ENCODE data around the gene RAB11FIP3.

- TF ChIP-seq CTCF (IDR thresholded peaks at IDR 0.05 in 2 of 3, conservative IDR thresholded peaks at IDR 0.05 in 1 of 3; ENCODE audit: borderline replicate concordance in 1 of 3, insufficient read depth in 1 of 3, low read depth in 2 of 3, low read length in 2 of 3) (no peak), MAX (IDR thresholded peaks at IDR 0.05) (no peak), POLR2AphosphoS5 (IDR thresholded peaks at IDR 0.05; ENCODE audit: low read depth, low read length) (no peak), REST (IDR thresholded peaks at IDR 0.05; ENCODE audit: low read depth) (no peak), EGR1 (IDR thresholded peaks at IDR 0.05; ENCODE audit: low read depth) (no peak)
These were observed 130.4 kb downstream of the RAB11FIP3 start for GRCh38 chr16:555528-556473.
